ENCODE data around the gene TTYH3. TPM values are rescaled to one million over a fixed set of nuclear protein-coding genes. Genes with fewer than 3 reads are reported as not detected.

The TTYH3 gene
- total RNA-seq, 4 donors from 2014 or later, result 7.2 to 43.2 (median 15.7) TPM

GRCh38 chr7:2646336-2646679, 14.5 kb downstream of the TTYH3 start:
- H3K27me3 ChIP-seq, result no peaks in the 10 kb centered on the region
- TF ChIP-seq CTCF (IDR thresholded peaks at IDR 0.05), result no peak
- no peak for TF ChIP-seq POLR2A (IDR thresholded peaks at IDR 0.05)
- TF ChIP-seq EP300 (IDR thresholded peaks at IDR 0.05), result no peak

GRCh38 chr7:2646680-2647571, 15.1 kb downstream of the TTYH3 start:
- no peak for DNase-seq (ENCODE audit: low spot score in 2 of 2)
- Histone ChIP-seq H3K4me1 (peaks cover 0 to 24% (median 20%) of the 10 kb centered on the region in 4 donors), H3K4me3 (no peak overlapping the region), H3K9me3 (no peaks in the 10 kb centered on the region), H3K36me3 (peaks cover 0 to 50% (median 9%) of the 10 kb centered on the region in 3 donors), H3K27me3 (no peaks in the 10 kb centered on the region), H3K27ac (no peak overlapping the region)
- 84 to 89% methylated on average over 35 to 53 of the region's 73 CpGs for WGBS, 2 donors
- TF ChIP-seq EP300 (IDR thresholded peaks at IDR 0.05) (no peak), CTCF (IDR thresholded peaks at IDR 0.05) (no peak), POLR2A (IDR thresholded peaks at IDR 0.05) (no peak)

More at GRCh38 chr7:2646336-2646679, 14.5 kb downstream of the TTYH3 start:
- no peak overlapping the region for H3K27ac ChIP-seq
- no peak overlapping the region for H3K4me3 ChIP-seq
- peaks cover 0 to 30% (median 26%) of the 10 kb centered on the region in 4 donors for H3K4me1 ChIP-seq
- H3K36me3 ChIP-seq, result peaks cover 0 to 45% (median 9%) of the 10 kb centered on the region in 3 donors
- no peak for DNase-seq (ENCODE audit: low spot score in 2 of 2)
- 95 to 96% methylated on average over 8 to 10 of the region's 10 CpGs for WGBS, 2 donors
- H3K9me3 ChIP-seq, result no peaks in the 10 kb centered on the region

- TF ChIP-seq EP300 (IDR thresholded peaks at IDR 0.05), result no peak
- TF ChIP-seq CTCF (IDR thresholded peaks at IDR 0.05), result no peak
- TF ChIP-seq POLR2A (IDR thresholded peaks at IDR 0.05), result no peak
- no peak for DNase-seq (ENCODE audit: low spot score in 2 of 2)
- 90 to 93% methylated on average over 10 to 12 of the region's 15 CpGs for whole genome bisulfite sequencing, 2 donors
These were observed 15.9 kb downstream of the TTYH3 start for GRCh38 chr7:2647594-2648172.

GRCh38 chr7:2649139-2649838, 17.5 kb downstream of the TTYH3 start:
- TF ChIP-seq EP300 (IDR thresholded peaks at IDR 0.05) (no peak), CTCF (IDR thresholded peaks at IDR 0.05) (no peak), POLR2A (IDR thresholded peaks at IDR 0.05) (no peak)
- Histone ChIP-seq H3K4me1 (peaks cover 0 to 14% (median 10%) of the 10 kb centered on the region in 4 donors), H3K27ac (no peak overlapping the region), H3K27me3 (no peaks in the 10 kb centered on the region), H3K36me3 (peaks cover 0 to 66% (median 9%) of the 10 kb centered on the region in 3 donors), H3K9me3 (no peaks in the 10 kb centered on the region), H3K4me3 (no peak overlapping the region)
- no peak for DNase-seq (ENCODE audit: low spot score in 2 of 2)
- WGBS, 2 donors, result 82 to 89% methylated on average over 13 to 14 of the region's 18 CpGs

More at GRCh38 chr7:2647594-2648172, 15.9 kb downstream of the TTYH3 start:
- Histone ChIP-seq H3K36me3 (peaks cover 0 to 57% (median 9%) of the 10 kb centered on the region in 3 donors), H3K9me3 (no peaks in the 10 kb centered on the region), H3K27me3 (no peaks in the 10 kb centered on the region), H3K4me1 (peaks cover 0 to 21% (median 17%) of the 10 kb centered on the region in 4 donors), H3K4me3 (no peak overlapping the region), H3K27ac (no peak overlapping the region)
